NCI-H187 treated with DMSO at 0.1 percent for 48 hours (cell line): ENCODE results near the gene HARS1.
"Not testable (repeated sequence)": the region's sequence is repeated elsewhere in the genome, so short reads cannot be mapped to it uniquely, and the experiment has no call there.

Experiments
- DNase-seq: peaks from one replicate; lab custom pipeline; 2025; lab: John Stamatoyannopoulos, UW

Gene HARS1

GRCh38 chr5:140633021-140633471, 58.1 kb downstream of the HARS1 start, which contains the start of gene CD14:
Gene CD14, minus strand, starts transcription at chr5:140633175. Its CDS starts 104 bp downstream, at chr5:140633071.
- no peak for DNase-seq

DNA sequence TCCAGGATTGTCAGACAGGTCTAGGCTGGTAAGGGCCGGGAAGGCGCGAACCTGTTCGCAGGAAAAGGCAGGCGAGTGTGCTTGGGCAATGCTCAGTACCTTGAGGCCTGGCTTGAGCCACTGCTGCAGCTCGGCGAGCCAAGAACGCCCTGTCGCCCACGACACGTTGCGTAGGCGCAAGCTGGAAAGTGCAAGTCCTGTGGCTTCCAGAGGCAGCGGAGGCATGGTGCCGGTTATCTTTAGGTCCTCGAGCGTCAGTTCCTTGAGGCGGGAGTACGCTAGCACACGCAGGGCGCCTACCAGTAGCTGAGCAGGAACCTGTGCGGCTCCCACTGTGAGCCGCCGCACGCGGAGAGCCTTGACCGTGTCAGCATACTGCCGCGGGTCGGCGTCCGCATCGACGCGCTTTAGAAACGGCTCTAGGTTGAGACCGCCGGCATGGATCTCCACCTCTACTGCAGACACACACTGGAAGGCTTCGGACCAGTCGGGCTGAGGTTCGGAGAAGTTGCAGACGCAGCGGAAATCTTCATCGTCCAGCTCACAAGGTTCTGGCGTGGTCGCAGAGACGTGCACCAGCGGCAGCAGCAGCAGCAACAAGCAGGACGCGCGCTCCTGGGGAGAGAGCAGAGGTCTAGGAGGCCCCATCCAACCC, 58.7 kb downstream of the HARS1 start:
- DNase-seq: no peak

DNA sequence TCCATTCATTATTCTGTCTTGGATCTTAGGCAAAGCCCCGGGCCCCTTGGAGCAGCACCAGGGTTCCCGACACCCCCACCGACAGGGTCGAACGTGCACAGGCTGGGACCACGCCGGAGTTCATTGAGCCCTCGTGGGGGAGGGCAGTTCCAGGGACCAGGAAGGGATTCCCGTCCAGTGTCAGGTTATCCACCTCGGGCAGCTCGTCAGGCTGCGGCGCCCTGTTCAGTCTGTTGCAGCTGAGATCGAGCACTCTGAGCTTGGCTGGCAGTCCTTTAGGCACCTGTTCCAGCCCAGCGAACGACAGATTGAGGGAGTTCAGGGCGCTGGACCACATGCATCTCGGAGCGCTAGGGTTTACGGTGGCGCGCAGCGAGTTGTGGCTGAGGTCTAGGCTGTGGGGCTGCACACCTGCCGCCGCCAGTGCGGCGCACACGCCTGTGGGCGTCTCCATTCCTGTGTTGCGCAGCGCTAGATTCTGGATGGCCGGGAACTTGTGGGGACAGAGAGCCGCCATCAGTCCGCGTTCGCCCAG, 59.3 kb downstream of the HARS1 start:
- no peak for DNase-seq

- DNase-seq: no peak
Measured at GRCh38 chr5:140631036-140631417, 60.1 kb downstream of the HARS1 start.

- DNase-seq: no peak
Measured at GRCh38 chr5:140630292-140631035, 60.7 kb downstream of the HARS1 start.

GRCh38 chr5:140628711-140629110, 62.5 kb downstream of the HARS1 start:
- no peak for DNase-seq

DNA sequence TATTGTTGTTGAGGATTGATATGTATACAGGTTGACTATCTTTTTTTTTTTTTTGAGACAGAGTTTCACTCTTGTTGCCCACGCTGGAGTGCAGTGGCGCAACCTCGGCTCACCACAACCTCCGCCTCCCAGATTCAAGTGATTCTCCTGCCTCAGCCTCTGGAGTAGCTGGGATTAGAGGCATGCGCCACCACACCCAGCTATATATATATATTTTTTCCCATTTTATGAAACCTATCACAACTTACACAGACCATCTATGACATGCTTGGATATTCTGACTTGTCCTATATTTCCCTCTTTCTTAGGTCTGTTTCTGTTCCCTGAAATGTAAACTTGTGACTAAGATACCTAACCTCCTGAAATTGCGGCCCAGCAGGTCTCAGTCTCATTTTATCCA, 63.2 kb downstream of the HARS1 start:
- no peak for DNase-seq

DNA sequence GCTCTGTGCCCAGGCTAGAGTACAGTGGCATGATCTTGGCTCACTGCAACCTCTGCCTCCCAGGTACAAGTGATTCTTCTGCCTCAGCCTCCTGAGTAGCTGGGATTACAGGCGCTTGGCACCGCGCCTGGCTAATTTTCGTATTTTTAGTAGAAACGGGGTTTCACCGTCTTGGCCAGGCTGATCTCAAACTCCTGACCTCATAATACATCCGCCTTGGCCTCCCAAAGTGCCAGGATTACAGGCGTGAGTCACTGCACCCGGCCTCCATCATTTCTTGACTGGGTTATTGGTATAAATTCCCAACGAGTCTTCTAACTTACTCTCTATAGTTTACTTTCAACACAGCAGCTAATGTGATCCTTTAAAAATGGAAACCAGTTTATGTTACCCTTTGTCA, 66.3 kb downstream of the HARS1 start:
- not testable (repeated sequence) for DNase-seq
